ENCODE data around the gene JMJD1C.

Gene JMJD1C

GRCh38 chr10:63439607-63440006 is 26.2 kb downstream of the JMJD1C start:
- no peak for DNase-seq (ENCODE audit: insufficient read length, low spot score)
- no peak for TF ChIP-seq POLR2A (IDR thresholded peaks at IDR 0.05; ENCODE audit: low read depth, low read length)
- TF ChIP-seq PAX5 (IDR thresholded peaks at IDR 0.05; ENCODE audit: insufficient read depth, low read length, severe bottlenecking), result no peak
- TF ChIP-seq POU2F2 (IDR thresholded peaks at IDR 0.05; ENCODE audit: low read depth, low read length), result no peak
- TF ChIP-seq SPI1 (IDR thresholded peaks at IDR 0.05; ENCODE audit: low read depth, low read length), result no peak
- TF ChIP-seq POLR2AphosphoS5 (IDR thresholded peaks at IDR 0.05; ENCODE audit: low read depth, low read length), result no peak
- TF ChIP-seq TAF1 (IDR thresholded peaks at IDR 0.05; ENCODE audit: low read depth, low read length), result no peak
- FAIRE-seq, result no peak

- DNase-seq (ENCODE audit: insufficient read length, low spot score) (no peak), FAIRE-seq (no peak)
- no peak for TF ChIP-seq SPI1 (IDR thresholded peaks at IDR 0.05; ENCODE audit: low read depth, low read length)
- TF ChIP-seq TAF1 (IDR thresholded peaks at IDR 0.05; ENCODE audit: low read depth, low read length), result no peak
- no peak for TF ChIP-seq POLR2AphosphoS5 (IDR thresholded peaks at IDR 0.05; ENCODE audit: low read depth, low read length)
- TF ChIP-seq POLR2A (IDR thresholded peaks at IDR 0.05; ENCODE audit: low read depth, low read length), result no peak
- TF ChIP-seq POU2F2 (IDR thresholded peaks at IDR 0.05; ENCODE audit: low read depth, low read length), result no peak
- no peak for TF ChIP-seq PAX5 (IDR thresholded peaks at IDR 0.05; ENCODE audit: insufficient read depth, low read length, severe bottlenecking)
Observed at GRCh38 chr10:63438506-63439498, 27.0 kb downstream of the JMJD1C start.

GRCh38 chr10:63437116-63437949 is 28.4 kb downstream of the JMJD1C start:
- DNase-seq (ENCODE audit: insufficient read length, low spot score), result no peak
- TF ChIP-seq POLR2AphosphoS5 (IDR thresholded peaks at IDR 0.05; ENCODE audit: low read depth, low read length) (no peak), POLR2A (IDR thresholded peaks at IDR 0.05; ENCODE audit: low read depth, low read length) (no peak), POU2F2 (IDR thresholded peaks at IDR 0.05; ENCODE audit: low read depth, low read length) (no peak), PAX5 (IDR thresholded peaks at IDR 0.05; ENCODE audit: insufficient read depth, low read length, severe bottlenecking) (no peak), SPI1 (IDR thresholded peaks at IDR 0.05; ENCODE audit: low read depth, low read length) (no peak), TAF1 (IDR thresholded peaks at IDR 0.05; ENCODE audit: low read depth, low read length) (no peak)
- FAIRE-seq, result peak; percentile 33

GRCh38 chr10:63436225-63436624 is 29.6 kb downstream of the JMJD1C start:
- FAIRE-seq (no peak), DNase-seq (ENCODE audit: insufficient read length, low spot score) (no peak)
- TF ChIP-seq SPI1 (IDR thresholded peaks at IDR 0.05; ENCODE audit: low read depth, low read length), result no peak
- no peak for TF ChIP-seq PAX5 (IDR thresholded peaks at IDR 0.05; ENCODE audit: insufficient read depth, low read length, severe bottlenecking)
- no peak for TF ChIP-seq POU2F2 (IDR thresholded peaks at IDR 0.05; ENCODE audit: low read depth, low read length)
- TF ChIP-seq TAF1 (IDR thresholded peaks at IDR 0.05; ENCODE audit: low read depth, low read length), result no peak
- no peak for TF ChIP-seq POLR2A (IDR thresholded peaks at IDR 0.05; ENCODE audit: low read depth, low read length)
- TF ChIP-seq POLR2AphosphoS5 (IDR thresholded peaks at IDR 0.05; ENCODE audit: low read depth, low read length), result no peak

- no peak for TF ChIP-seq PAX5 (IDR thresholded peaks at IDR 0.05; ENCODE audit: insufficient read depth, low read length, severe bottlenecking)
- no peak for TF ChIP-seq TAF1 (IDR thresholded peaks at IDR 0.05; ENCODE audit: low read depth, low read length)
- no peak for TF ChIP-seq POU2F2 (IDR thresholded peaks at IDR 0.05; ENCODE audit: low read depth, low read length)
- peak; percentile 31; the same call in 1 of the 2 replicates for TF ChIP-seq SPI1 (IDR thresholded peaks at IDR 0.05; ENCODE audit: low read depth, low read length)
- no peak for TF ChIP-seq POLR2AphosphoS5 (IDR thresholded peaks at IDR 0.05; ENCODE audit: low read depth, low read length)
- no peak for FAIRE-seq
- DNase-seq (ENCODE audit: insufficient read length, low spot score), result no peak
Observed at GRCh38 chr10:63434866-63435854, 30.6 kb downstream of the JMJD1C start.

- TF ChIP-seq PAX5 (IDR thresholded peaks at IDR 0.05; ENCODE audit: insufficient read depth, low read length, severe bottlenecking) (no peak), POLR2A (IDR thresholded peaks at IDR 0.05; ENCODE audit: low read depth, low read length) (no peak), TAF1 (IDR thresholded peaks at IDR 0.05; ENCODE audit: low read depth, low read length) (no peak), POLR2AphosphoS5 (IDR thresholded peaks at IDR 0.05; ENCODE audit: low read depth, low read length) (no peak), SPI1 (IDR thresholded peaks at IDR 0.05; ENCODE audit: low read depth, low read length) (no peak), POU2F2 (IDR thresholded peaks at IDR 0.05; ENCODE audit: low read depth, low read length) (no peak)
- no peak for DNase-seq (ENCODE audit: insufficient read length, low spot score)
- peak; percentile 5 for FAIRE-seq
Observed at GRCh38 chr10:63431962-63432797, 33.6 kb downstream of the JMJD1C start.

- TF ChIP-seq POU2F2 (IDR thresholded peaks at IDR 0.05; ENCODE audit: low read depth, low read length) (no peak), POLR2A (IDR thresholded peaks at IDR 0.05; ENCODE audit: low read depth, low read length) (no peak), SPI1 (IDR thresholded peaks at IDR 0.05; ENCODE audit: low read depth, low read length) (no peak), POLR2AphosphoS5 (IDR thresholded peaks at IDR 0.05; ENCODE audit: low read depth, low read length) (no peak), PAX5 (IDR thresholded peaks at IDR 0.05; ENCODE audit: insufficient read depth, low read length, severe bottlenecking) (no peak), TAF1 (IDR thresholded peaks at IDR 0.05; ENCODE audit: low read depth, low read length) (no peak)
- FAIRE-seq (no peak), DNase-seq (ENCODE audit: insufficient read length, low spot score) (no peak)
Observed at GRCh38 chr10:63430999-63431356, 34.8 kb downstream of the JMJD1C start.
